ENCODE results near the gene WNT8B. TPM values are rescaled to one million over a fixed set of nuclear protein-coding genes. Genes with fewer than 3 reads are reported as not detected.

WNT8B gene
- total and polyA plus RNA-seq, 2 donors from 2014 or later: 0.60 TPM; not detected in 1

DNA sequence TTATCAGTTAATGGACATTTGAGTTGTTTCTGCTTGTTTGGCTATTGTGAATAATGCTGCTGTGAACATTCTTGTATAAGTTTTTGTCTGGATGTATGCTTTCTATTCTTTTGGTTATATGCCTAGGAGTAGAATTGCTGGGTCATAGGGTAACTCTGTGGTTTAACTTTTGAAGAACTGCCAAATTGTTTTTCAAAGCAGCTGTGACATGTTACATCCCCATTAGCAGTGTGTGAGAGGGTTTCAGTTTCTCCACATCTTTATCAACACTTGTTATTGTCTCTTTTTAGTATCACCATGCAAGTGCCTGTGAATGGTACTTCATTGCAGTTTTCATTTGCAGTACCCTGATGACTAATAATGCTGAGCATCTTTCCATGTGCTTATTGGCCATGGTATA lies 69.0 kb downstream of the WNT8B start:
- TF ChIP-seq, protein P1, sequence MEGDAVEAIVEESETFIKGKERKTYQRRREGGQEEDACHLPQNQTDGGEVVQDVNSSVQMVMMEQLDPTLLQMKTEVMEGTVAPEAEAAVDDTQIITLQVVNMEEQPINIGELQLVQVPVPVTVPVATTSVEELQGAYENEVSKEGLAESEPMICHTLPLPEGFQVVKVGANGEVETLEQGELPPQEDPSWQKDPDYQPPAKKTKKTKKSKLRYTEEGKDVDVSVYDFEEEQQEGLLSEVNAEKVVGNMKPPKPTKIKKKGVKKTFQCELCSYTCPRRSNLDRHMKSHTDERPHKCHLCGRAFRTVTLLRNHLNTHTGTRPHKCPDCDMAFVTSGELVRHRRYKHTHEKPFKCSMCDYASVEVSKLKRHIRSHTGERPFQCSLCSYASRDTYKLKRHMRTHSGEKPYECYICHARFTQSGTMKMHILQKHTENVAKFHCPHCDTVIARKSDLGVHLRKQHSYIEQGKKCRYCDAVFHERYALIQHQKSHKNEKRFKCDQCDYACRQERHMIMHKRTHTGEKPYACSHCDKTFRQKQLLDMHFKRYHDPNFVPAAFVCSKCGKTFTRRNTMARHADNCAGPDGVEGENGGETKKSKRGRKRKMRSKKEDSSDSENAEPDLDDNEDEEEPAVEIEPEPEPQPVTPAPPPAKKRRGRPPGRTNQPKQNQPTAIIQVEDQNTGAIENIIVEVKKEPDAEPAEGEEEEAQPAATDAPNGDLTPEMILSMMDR (IDR thresholded peaks at IDR 0.05; ENCODE audit: borderline replicate concordance, extremely low read depth, insufficient read depth): no peak
- no peak overlapping the region for H3K27ac ChIP-seq (ENCODE audit: low read depth in 2 of 2, low read length in 2 of 2)
- no peaks in the 10 kb centered on the region for H3K9me3 ChIP-seq (ENCODE audit: control insufficient read depth in 2 of 3, insufficient read depth in 1 of 3, low read length in 3 of 3)
- intact Hi-C loops (cut with DNase I): no loop called here
- H3K9ac ChIP-seq (ENCODE audit: low read length in 3 of 3): no peak overlapping the region
- no peaks in the 10 kb centered on the region for H3K27me3 ChIP-seq (ENCODE audit: control insufficient read depth, insufficient read depth, low read length)
- H3K36me3 ChIP-seq (ENCODE audit: control insufficient read depth in 2 of 3, insufficient read depth in 3 of 3, low read length in 3 of 3): peaks cover under 1 to 8% (median 2%) of the 10 kb centered on the region in 3 donors
- no peak for DNase-seq
- H3K4me3 ChIP-seq (ENCODE audit: low read length in 3 of 3): no peak overlapping the region
- FAIRE-seq: no peak
- peaks cover 7 to 27% (median 14%) of the 10 kb centered on the region in 3 donors for H3K4me1 ChIP-seq (ENCODE audit: control insufficient read depth in 2 of 3, insufficient read depth in 2 of 3, low read depth in 1 of 3, low read length in 3 of 3)

Other genes with a start within 250 kb of the WNT8B start
- 19.6 TPM for gene CHUK, start 233.4 kb upstream of the WNT8B start, total RNA-seq
- gene CHUK, start 233.4 kb upstream of the WNT8B start, polyA plus RNA-seq (ENCODE audit: insufficient read depth, low read depth, low replicate concordance): 13.4 TPM
- 25.0 TPM for gene CWF19L1, start 195.4 kb upstream of the WNT8B start, total RNA-seq
- gene CWF19L1, start 195.4 kb upstream of the WNT8B start, polyA plus RNA-seq (ENCODE audit: insufficient read depth, low read depth, low replicate concordance): 18.0 TPM
- 31.8 TPM for gene BLOC1S2, start 176.3 kb upstream of the WNT8B start, total RNA-seq
- gene BLOC1S2, start 176.3 kb upstream of the WNT8B start, polyA plus RNA-seq (ENCODE audit: insufficient read depth, low read depth, low replicate concordance): 56.3 TPM
- gene PKD2L1, start 132.8 kb upstream of the WNT8B start, total RNA-seq: not detected
- gene PKD2L1, start 132.8 kb upstream of the WNT8B start, polyA plus RNA-seq (ENCODE audit: insufficient read depth, low read depth, low replicate concordance): 0.17 TPM
- 8.7 TPM for gene SCD, start 115.8 kb upstream of the WNT8B start, total RNA-seq
- 10.7 TPM for gene SCD, start 115.8 kb upstream of the WNT8B start, polyA plus RNA-seq (ENCODE audit: insufficient read depth, low read depth, low replicate concordance)
- 10.6 TPM for gene SEC31B, start 56.9 kb downstream of the WNT8B start, total RNA-seq
- 5.6 TPM for gene SEC31B, start 56.9 kb downstream of the WNT8B start, polyA plus RNA-seq (ENCODE audit: insufficient read depth, low read depth, low replicate concordance)
- gene NDUFB8, start 66.9 kb downstream of the WNT8B start, total RNA-seq: 162 TPM
- gene NDUFB8, start 66.9 kb downstream of the WNT8B start, polyA plus RNA-seq (ENCODE audit: insufficient read depth, low read depth, low replicate concordance): 638 TPM
- gene HIF1AN, start 72.9 kb downstream of the WNT8B start, total RNA-seq: 40.6 TPM
- gene HIF1AN, start 72.9 kb downstream of the WNT8B start, polyA plus RNA-seq (ENCODE audit: insufficient read depth, low read depth, low replicate concordance): 10.9 TPM